SK-N-SH (cell line): ENCODE measurements around the gene DNMT3A. TPM values are rescaled to one million over a fixed set of nuclear protein-coding genes. Genes with fewer than 3 reads are reported as not detected.

Source experiments
- CHD2 ChIP-seq: fragments of 150-350 bp; IDR thresholded peaks from 2 replicates; pipeline ENCODE4 v1.6.1; 2018; ENCODE audit warnings: low read length; ENCODE audit not compliant: partially characterized antibody
- EP300 ChIP-seq, 2 experiments: IDR thresholded peaks; 2 replicates each; pipeline versions ENCODE4 v1.4.0 to v1.6.1; 2012; ENCODE audit warnings: borderline replicate concordance in 1 of 2, low read depth in 1 of 2, low read length in 1 of 2
- EZH2phosphoT487 ChIP-seq: fragments of 200-600 bp; sonication (generic); IDR thresholded peaks from 2 replicates; pipeline ENCODE4 v1.6.1; 2017; ENCODE audit warnings: low read depth, mixed run types, mild to moderate bottlenecking, antibody characterized with exemption, moderate library complexity, borderline replicate concordance
- MEF2A ChIP-seq: IDR thresholded peaks from 2 replicates; pipeline ENCODE4 v1.4.0; 2012; ENCODE audit warnings: low read depth, borderline replicate concordance
- MXI1 ChIP-seq: IDR thresholded peaks from 2 replicates; pipeline ENCODE4 v1.6.1; 2012; ENCODE audit warnings: mild to moderate bottlenecking, low read depth, low read length, improper control_type of control experiment
- NFIC ChIP-seq: IDR thresholded peaks from 2 replicates; pipeline ENCODE4 v1.4.0; 2012; ENCODE audit warnings: borderline replicate concordance
- NRF1 ChIP-seq: IDR thresholded peaks from 2 replicates; pipeline ENCODE4 v1.6.1; 2012; ENCODE audit warnings: low read depth, mild to moderate bottlenecking, low read length
- POLR2AphosphoS5 ChIP-seq: IDR thresholded peaks from 2 replicates; pipeline ENCODE4 v1.6.1; 2012; ENCODE audit warnings: low read depth, low read length
- RAD21 ChIP-seq: IDR thresholded peaks from 2 replicates; pipeline ENCODE4 v1.6.1; 2012; ENCODE audit warnings: mild to moderate bottlenecking, low read length
- RCOR1 ChIP-seq: fragments of 150-350 bp; IDR thresholded peaks from 2 replicates; pipeline ENCODE4 v1.6.1; 2017; ENCODE audit warnings: antibody characterized with exemption, low read length
- RFX5 ChIP-seq: IDR thresholded peaks from 2 replicates; pipeline ENCODE4 v1.6.1; 2012; ENCODE audit warnings: mild to moderate bottlenecking, improper control_type of control experiment, low read length
- RXRA ChIP-seq: IDR thresholded peaks from 2 replicates; pipeline ENCODE4 v1.4.0; 2012; ENCODE audit warnings: low read depth, mild to moderate bottlenecking, borderline replicate concordance
- SMC3 ChIP-seq: IDR thresholded peaks from 2 replicates; pipeline ENCODE4 v1.6.1; 2012; ENCODE audit warnings: low read depth, low read length, improper control_type of control experiment
- TAF1 ChIP-seq: IDR thresholded peaks from 2 replicates; pipeline ENCODE4 v1.6.1; 2012; ENCODE audit warnings: low read depth, mild to moderate bottlenecking, low read length, moderate library complexity, borderline replicate concordance
- TCF12 ChIP-seq: IDR thresholded peaks from 2 replicates; pipeline ENCODE4 v1.4.0; 2012
- TEAD4 ChIP-seq: IDR thresholded peaks from 2 replicates; pipeline ENCODE4 v1.4.0; 2012; ENCODE audit warnings: mild to moderate bottlenecking, borderline replicate concordance; ENCODE audit not compliant: insufficient read depth
- YY1 ChIP-seq: IDR thresholded peaks from 2 replicates; pipeline ENCODE4 v1.4.0; 2012; ENCODE audit warnings: low read depth, mild to moderate bottlenecking
- polyA plus RNA-seq, 3 experiments: library from polyadenylated mRNA; depleted of rRNA; stranded (reverse); fragments of >200 nt; gene quantifications; 2 replicates each; pipeline ENCODE4 v1.2.3, GENCODE V29; 2012
- TF ChIP-seq, protein P1 (sequence below): IDR thresholded peaks from 2 replicates; pipeline ENCODE4 v1.4.0; 2012; ENCODE audit warnings: low read depth
- TF ChIP-seq, protein P2 (sequence below): fragments of 150-350 bp; IDR thresholded peaks from 2 replicates; pipeline ENCODE4 v1.6.1; 2017; ENCODE audit warnings: antibody characterized with exemption, low read length, low read depth, borderline replicate concordance
- TF ChIP-seq, protein P3 (sequence below): IDR thresholded peaks from 2 replicates; pipeline ENCODE4 v1.4.0; 2012; ENCODE audit warnings: low read depth, borderline replicate concordance
- TF ChIP-seq, protein P4 (sequence below): IDR thresholded peaks from 2 replicates; pipeline ENCODE4; 2012
- TF ChIP-seq, protein P5 (sequence below): fragments of 150-350 bp; IDR thresholded peaks from 2 replicates; pipeline ENCODE4 v1.6.1; 2016; ENCODE audit warnings: mild to moderate bottlenecking, low read depth, low read length

The DNMT3A gene
- polyA plus RNA-seq, 1 of the 3 experiments (the other 2 are of a cell fraction) = 5.6 TPM

DNA sequence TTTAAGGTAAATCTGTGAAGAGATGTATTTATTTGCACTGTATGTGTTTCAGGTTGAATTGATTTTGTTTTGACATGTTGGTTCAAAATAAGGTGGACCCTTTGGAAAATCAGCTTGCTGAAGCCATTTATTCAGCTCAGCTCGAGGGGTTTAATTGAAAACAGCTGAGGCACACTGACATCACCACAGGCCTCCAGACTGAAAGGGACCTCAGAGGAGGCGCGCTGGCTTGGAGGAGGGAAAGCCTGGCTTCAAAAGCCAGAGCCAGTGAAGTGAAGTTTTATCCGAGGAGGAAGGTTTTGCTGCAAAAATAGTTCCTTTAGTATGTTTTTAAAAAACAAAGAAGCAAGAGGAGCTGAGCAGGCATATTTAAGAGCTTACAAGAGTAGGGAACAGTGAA is 26.9 kb upstream of the DNMT3A start (continued):
- TF ChIP-seq, protein P1, sequence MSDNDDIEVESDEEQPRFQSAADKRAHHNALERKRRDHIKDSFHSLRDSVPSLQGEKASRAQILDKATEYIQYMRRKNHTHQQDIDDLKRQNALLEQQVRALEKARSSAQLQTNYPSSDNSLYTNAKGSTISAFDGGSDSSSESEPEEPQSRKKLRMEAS = no peak
- no peak for TF ChIP-seq NRF1
- TF ChIP-seq, protein P2, sequence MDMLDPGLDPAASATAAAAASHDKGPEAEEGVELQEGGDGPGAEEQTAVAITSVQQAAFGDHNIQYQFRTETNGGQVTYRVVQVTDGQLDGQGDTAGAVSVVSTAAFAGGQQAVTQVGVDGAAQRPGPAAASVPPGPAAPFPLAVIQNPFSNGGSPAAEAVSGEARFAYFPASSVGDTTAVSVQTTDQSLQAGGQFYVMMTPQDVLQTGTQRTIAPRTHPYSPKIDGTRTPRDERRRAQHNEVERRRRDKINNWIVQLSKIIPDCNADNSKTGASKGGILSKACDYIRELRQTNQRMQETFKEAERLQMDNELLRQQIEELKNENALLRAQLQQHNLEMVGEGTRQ = no peak
- TF ChIP-seq MXI1 = peak; percentile 27; the same call in 1 of the 2 replicates
- TF ChIP-seq RFX5 = no peak
- TF ChIP-seq RCOR1 = 0 out of 2 replicates have a peak, but pooled peaks have one; percentile 30
- TF ChIP-seq, protein P3, sequence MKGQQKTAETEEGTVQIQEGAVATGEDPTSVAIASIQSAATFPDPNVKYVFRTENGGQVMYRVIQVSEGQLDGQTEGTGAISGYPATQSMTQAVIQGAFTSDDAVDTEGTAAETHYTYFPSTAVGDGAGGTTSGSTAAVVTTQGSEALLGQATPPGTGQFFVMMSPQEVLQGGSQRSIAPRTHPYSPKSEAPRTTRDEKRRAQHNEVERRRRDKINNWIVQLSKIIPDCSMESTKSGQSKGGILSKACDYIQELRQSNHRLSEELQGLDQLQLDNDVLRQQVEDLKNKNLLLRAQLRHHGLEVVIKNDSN = no peak
- TF ChIP-seq NFIC = no peak
- TF ChIP-seq TEAD4 = no peak
- TF ChIP-seq RXRA = no peak
- TF ChIP-seq, protein P4, sequence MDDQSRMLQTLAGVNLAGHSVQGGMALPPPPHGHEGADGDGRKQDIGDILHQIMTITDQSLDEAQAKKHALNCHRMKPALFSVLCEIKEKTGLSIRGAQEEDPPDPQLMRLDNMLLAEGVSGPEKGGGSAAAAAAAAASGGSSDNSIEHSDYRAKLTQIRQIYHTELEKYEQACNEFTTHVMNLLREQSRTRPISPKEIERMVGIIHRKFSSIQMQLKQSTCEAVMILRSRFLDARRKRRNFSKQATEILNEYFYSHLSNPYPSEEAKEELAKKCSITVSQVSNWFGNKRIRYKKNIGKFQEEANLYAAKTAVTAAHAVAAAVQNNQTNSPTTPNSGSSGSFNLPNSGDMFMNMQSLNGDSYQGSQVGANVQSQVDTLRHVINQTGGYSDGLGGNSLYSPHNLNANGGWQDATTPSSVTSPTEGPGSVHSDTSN = no peak
- TF ChIP-seq EP300 (IDR thresholded peaks at IDR 0.05; ENCODE audit: borderline replicate concordance in 1 of 2, low read depth in 1 of 2, low read length in 1 of 2) = no peak; a peak in 1 of 4 replicates
- TF ChIP-seq CHD2 = peak; percentile 19
- peak; percentile 72; the same call in 1 of the 2 replicates for TF ChIP-seq TCF12
- no peak for TF ChIP-seq SMC3
- no peak for TF ChIP-seq EZH2phosphoT487
- TF ChIP-seq, protein P5, sequence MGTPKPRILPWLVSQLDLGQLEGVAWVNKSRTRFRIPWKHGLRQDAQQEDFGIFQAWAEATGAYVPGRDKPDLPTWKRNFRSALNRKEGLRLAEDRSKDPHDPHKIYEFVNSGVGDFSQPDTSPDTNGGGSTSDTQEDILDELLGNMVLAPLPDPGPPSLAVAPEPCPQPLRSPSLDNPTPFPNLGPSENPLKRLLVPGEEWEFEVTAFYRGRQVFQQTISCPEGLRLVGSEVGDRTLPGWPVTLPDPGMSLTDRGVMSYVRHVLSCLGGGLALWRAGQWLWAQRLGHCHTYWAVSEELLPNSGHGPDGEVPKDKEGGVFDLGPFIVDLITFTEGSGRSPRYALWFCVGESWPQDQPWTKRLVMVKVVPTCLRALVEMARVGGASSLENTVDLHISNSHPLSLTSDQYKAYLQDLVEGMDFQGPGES = no peak
- peak; percentile 21; the same call in 1 of the 2 replicates for TF ChIP-seq RAD21
- TF ChIP-seq YY1 = no peak
- no peak for TF ChIP-seq POLR2AphosphoS5
- TF ChIP-seq TAF1 = no peak
- no peak for TF ChIP-seq MEF2A
